Heart left ventricle (tissue), 13 donors: Measurements from ENCODE around the gene ZMIZ1.

Experiments
- POLR2A ChIP-seq, 2 donors: fragments of 450-650 bp; IDR thresholded peaks; one replicate each; pipeline ENCODE4 v1.6.1; 2017; ENCODE audit warnings: antibody characterized with exemption in 2 of 2, mild to moderate bottlenecking in 2 of 2, moderate library complexity in 2 of 2
- TF ChIP-seq, protein P1 (sequence below), 12 donors: fragments of 200-600 bp; sonication (generic) in 4 of 12; IDR thresholded peaks; one replicate each; pipeline versions ENCODE4 v1.5.0 to v1.8.0; 2018 to 2022; ENCODE audit warnings: antibody characterized with exemption in 12 of 12, mild to moderate bottlenecking in 5 of 12
- donor health status: ischemic (EF 13 %, LVEDD 7.1; RV severe dilation, severe dysfunction).
- donor health status: DM: no; HTN: yes; CAD: no.
- donor health status: DM: no; HTN: no; CAD: no.
- donor health status: ischemic (EF 25% LVEDD 6.9; RV normal size, moderate dysfunction).
- donor health status: ischemic (EF 25% LVEDD 5.7; RV mildly dilated, moderate dysfunction).
- donor health status: ischemic (EF 35%, LVEDD 5.7; RV mildly dilated, moderate dysfunction).
- donor health status: nonischemic (EF 11% LVEDD 7.7; RV severe dilation, severe dysfunction).
- donor health status: DM: yes; HTN: yes; CAD: no.
- donor health status: PGD.
- donor health status: ischemic (EF 29% LVEDD 5.4; RV normal size, mild dysfunction).
- donor health status: nonischemic (EF 23%, LVEDD 6.1; RV moderate dilation, normal function).

DNA sequence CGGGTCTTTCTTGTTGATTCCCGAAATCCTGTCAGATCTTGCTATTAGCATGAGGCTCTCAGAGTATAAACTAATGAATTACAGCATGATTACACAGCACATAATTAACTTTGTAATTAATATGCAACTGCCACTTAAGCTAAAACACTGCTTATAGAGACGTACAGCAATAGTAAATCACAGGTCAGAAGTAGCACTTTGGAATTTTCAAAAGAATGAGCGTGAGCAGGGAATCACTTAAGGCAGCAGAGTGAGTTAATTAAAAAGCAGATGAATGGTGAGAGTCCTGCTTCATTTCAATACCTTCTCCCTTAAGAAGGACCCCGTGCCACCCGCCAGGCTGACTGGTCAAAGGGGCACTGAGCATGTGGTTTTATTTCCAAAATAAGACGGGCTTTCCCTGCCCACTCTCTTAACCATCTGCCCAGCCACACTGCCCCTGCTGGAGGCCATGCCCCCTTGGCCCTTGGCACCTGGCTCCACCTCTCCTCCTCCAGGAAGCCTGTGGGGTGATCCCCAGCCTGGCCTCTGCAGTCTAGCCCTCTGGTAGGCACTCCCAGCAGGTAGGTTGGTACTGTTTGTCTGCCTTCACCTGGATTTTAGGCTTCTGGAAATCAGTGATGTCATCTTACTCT is 117.8 kb downstream of the ZMIZ1 start:
- TF ChIP-seq, protein P1, sequence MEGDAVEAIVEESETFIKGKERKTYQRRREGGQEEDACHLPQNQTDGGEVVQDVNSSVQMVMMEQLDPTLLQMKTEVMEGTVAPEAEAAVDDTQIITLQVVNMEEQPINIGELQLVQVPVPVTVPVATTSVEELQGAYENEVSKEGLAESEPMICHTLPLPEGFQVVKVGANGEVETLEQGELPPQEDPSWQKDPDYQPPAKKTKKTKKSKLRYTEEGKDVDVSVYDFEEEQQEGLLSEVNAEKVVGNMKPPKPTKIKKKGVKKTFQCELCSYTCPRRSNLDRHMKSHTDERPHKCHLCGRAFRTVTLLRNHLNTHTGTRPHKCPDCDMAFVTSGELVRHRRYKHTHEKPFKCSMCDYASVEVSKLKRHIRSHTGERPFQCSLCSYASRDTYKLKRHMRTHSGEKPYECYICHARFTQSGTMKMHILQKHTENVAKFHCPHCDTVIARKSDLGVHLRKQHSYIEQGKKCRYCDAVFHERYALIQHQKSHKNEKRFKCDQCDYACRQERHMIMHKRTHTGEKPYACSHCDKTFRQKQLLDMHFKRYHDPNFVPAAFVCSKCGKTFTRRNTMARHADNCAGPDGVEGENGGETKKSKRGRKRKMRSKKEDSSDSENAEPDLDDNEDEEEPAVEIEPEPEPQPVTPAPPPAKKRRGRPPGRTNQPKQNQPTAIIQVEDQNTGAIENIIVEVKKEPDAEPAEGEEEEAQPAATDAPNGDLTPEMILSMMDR (IDR thresholded peaks at IDR 0.05) = no peak
- no peak for TF ChIP-seq POLR2A (IDR thresholded peaks at IDR 0.05)
